ENCODE measurements around the gene SPTAN1.

GRCh38 chr9:128638580-128638979 lies 86.2 kb downstream of the SPTAN1 start:
- TF ChIP-seq POLR2AphosphoS5 (IDR thresholded peaks at IDR 0.05; ENCODE audit: low read depth, low read length) (no peak), POLR2A (IDR thresholded peaks at IDR 0.05; ENCODE audit: low read depth, low read length) (no peak)

Measured in GM12892 (cell line).